Peyer's patch (tissue), 4 donors: Measurements from ENCODE around the gene CNKSR3.

Source experiments
- CTCF ChIP-seq, 6 experiments: fragments of 450-650 bp in 4 of 6; fragments of 200-600 bp in 2 of 6; sonication (generic) in 1 of 6; IDR thresholded peaks; one replicate each; pipeline ENCODE4 v1.5.1; 2017 to 2019; ENCODE audit warnings: antibody characterized with exemption in 6 of 6, mild to moderate bottlenecking in 3 of 6, moderate library complexity in 1 of 6
- POLR2A ChIP-seq, 2 donors: fragments of 450-650 bp; IDR thresholded peaks; one replicate each; pipeline ENCODE4 v1.5.1; 2017; ENCODE audit warnings: antibody characterized with exemption in 2 of 2, mild to moderate bottlenecking in 2 of 2, moderate library complexity in 2 of 2

GRCh38 chr6:154352898-154353585 is 157.4 kb downstream of the CNKSR3 start:
- TF ChIP-seq CTCF (IDR thresholded peaks at IDR 0.05), result no peak
- no peak for TF ChIP-seq POLR2A (IDR thresholded peaks at IDR 0.05)
